ENCODE data around the gene NPC1. TPM values are rescaled to one million over a fixed set of nuclear protein-coding genes. Genes with fewer than 3 reads are reported as not detected.
"Not testable (repeated sequence)": the region's sequence is repeated elsewhere in the genome, so short reads cannot be mapped to it uniquely, and the experiment has no call there.

Gene NPC1
- polyA plus RNA-seq, 1 donor, result 32.5 TPM

GRCh38 chr18:23608211-23608610 lies 21.9 kb upstream of the NPC1 start:
- no peak for DNase-seq

- DNase-seq, result no peak
These were observed 19.6 kb upstream of the NPC1 start for GRCh38 chr18:23605941-23606340.

DNA sequence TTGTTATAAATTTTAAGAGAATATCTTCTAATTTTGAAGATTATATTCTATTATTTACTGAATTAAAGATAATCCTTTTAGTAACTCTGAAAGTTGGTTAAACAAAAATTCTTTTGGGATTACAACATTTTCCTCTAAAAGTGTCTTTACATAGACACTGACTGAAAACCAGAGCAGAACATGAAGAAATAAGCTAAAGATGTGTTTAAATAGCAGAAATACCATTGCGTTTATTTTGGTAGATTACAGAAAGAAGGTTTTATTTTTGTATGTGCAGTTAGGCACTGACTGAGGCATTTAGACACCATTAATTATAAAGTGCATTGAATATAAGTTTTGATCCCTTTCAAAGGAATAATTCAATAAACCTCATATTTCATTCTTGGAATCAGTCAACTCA lies 13.5 kb upstream of the NPC1 start:
- no peak for DNase-seq

- no peak for DNase-seq
These were observed 9.9 kb upstream of the NPC1 start for GRCh38 chr18:23596183-23596582.

- no peak for DNase-seq
These were observed 9.3 kb upstream of the NPC1 start for GRCh38 chr18:23595591-23595990.

DNA sequence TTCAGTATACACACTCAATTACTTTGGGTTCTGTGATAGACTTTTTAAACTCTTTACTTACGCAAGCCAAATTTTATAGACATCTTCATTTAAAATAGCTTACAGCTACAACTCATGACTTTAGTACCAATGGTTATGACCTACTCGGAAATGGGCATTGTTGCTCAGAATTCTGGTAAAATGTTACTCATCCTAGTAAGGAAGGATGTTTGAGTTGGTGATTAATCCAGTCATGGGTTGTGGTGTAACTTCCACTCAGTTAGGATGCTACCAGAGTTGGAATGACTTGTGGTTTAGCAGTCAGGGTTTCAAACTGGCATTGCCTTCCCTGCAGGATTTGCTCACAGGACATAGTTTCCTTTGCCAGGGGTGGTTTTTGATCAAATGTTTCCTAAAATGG lies 7.4 kb upstream of the NPC1 start:
- no peak for DNase-seq

- no peak for DNase-seq
These were observed 6.6 kb upstream of the NPC1 start for GRCh38 chr18:23592911-23593310.

GRCh38 chr18:23591011-23591410 lies 4.7 kb upstream of the NPC1 start:
- DNase-seq, result no peak

GRCh38 chr18:23588836-23589560 lies 2.7 kb upstream of the NPC1 start:
- no peak for DNase-seq

- no peak for DNase-seq
These were observed 925 bp upstream of the NPC1 start for GRCh38 chr18:23587220-23587642.

- no peak for DNase-seq
These were observed 433 bp downstream of the NPC1 start for GRCh38 chr18:23585897-23586248.

DNA sequence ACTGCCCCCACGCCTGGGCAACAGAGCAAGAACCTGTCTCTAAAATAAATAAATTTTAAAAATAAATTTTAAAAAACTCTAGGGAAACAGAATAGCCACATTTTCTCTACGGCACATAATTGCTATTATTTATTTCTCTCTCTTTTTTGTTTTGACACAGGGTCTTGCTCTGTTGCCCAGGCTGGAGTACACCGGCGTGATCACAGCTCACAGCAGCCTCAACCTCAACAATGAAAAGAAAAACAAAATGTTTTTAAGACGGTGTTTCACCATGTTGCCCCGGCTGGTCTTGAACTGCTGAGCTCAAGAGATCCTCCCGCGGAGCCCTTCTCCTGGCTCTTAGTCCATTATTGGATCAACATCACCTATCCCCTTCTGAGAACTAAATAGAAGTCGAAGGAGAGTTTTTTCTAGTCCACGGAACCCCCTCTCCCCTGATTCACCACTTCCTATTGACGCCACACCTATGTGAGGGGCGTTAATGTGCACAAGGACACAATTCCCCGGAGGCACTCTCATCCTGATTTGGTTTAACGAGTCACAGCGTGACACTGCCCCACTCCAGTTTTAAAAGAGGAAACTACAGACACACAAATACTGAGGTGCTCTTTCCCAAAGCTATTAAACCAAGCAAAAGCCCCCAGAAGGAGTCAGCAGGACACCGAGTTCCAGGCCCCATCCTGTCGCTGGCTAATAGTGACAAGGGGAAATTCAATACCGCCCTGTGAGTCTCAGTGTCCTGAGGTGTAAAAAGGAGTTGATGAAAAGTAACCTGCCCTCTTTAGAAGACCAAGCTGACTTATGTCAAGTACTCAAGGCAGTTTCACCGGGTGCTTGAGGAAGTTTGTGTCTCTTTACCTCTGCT lies 1.1 kb downstream of the NPC1 start:
- peak; percentile 14 for DNase-seq

DNA sequence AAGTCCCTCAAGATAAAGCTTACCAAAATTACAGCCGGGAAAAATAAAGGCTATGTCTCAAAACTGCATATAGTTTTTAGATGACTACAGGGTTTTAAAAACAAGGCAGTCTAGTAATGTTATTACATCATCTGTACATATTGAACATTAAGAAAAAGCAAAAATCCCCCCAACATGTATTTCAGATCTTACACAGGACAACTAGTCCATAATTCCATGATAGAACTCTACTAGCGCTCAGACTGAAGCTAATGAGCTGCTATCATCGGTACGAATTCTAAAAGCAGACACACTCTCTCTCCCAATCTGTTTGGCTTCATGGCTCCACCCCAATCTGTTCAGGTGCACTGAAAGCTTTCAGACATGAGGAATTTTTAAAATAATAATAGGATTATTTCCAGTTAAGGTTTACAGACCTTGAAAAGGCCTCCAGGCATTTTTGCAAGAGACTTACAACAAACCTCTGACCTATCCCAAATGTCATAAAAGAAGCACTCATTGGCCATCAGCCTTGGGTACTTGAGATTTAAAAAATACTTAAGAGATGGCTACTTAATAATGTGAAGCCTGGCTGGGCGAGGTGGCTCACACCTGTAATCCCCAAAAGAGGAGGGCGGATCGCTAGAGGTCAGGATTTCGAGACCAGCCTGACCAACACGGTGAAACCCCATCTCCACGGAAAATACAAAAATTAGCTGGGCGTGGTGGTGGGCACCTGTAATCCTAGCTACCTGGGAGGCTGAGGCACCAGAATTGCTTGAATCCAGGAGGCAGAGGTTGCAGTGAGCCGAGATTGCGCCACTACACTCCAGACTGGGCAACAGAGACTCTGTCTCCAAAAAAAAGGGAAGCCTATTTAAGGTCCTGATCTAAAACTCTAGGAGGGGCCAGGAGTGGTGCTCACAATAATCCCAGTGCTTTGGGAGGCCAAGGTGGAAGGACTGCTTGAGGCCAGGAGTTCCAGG lies 2.0 kb downstream of the NPC1 start:
- no peak for DNase-seq

DNA sequence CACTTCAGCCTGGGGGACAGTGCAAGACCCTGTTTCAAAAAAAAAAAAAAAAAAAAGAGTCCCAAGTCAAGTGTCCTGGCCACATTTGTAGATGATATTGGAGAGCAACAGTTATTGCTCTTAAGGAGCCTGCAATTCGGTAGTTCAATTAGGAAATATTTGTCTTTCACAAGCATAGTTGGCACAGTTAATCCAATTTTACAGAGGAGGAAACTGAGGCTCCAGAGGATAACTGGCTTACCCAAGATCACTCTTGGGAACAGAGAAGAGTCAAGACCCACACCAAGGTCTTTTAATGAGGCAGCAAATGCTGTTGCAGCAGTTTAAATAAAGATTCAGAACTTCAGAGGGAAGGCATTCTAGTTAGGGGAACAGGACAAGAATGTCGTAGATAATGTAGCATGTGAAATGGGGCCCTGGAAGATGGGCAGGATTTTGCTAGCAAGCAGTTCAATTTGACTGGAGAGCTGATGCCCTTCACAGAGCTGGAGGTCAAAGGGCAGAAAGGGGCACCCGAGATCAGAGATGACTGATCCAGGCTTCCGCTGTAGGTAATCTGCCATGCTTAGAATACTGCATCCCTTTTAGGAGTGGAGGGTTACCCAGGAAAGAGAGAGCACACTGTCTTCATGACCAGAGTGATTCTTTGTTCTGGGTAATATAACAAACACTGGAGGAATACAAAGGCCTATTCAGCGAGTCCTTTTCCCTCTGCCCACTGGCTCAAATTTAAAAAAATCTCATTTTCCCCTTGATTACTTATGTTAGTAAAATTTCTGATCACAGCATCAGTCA lies 3.0 kb downstream of the NPC1 start:
- DNase-seq, result no peak

GRCh38 chr18:23580677-23581367 lies 5.5 kb downstream of the NPC1 start:
- DNase-seq, result no peak

GRCh38 chr18:23578891-23579653 lies 7.2 kb downstream of the NPC1 start:
- DNase-seq, result no peak

- no peak for DNase-seq
These were observed 8.1 kb downstream of the NPC1 start for GRCh38 chr18:23578067-23578701.

GRCh38 chr18:23577521-23577920 lies 8.8 kb downstream of the NPC1 start:
- not testable (repeated sequence) for DNase-seq

DNA sequence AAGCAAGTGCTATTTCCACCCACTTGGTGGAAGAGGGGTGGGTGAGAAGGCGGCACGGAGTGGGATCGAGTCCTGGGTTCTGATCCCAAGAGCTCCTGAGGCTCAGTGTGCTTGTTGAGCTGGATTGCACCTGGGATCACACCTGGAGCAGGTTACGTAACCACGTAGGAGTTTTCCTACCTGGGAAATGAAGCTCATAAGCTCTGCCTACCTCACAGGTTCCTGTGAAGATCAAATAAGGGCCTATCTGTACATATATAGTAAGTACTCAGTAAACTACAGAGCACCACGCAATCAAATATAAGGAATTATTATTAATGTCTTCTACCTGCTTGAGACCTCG lies 11.0 kb downstream of the NPC1 start:
- DNase-seq, result no peak
